Muscle of back (tissue), 11 donors: ENCODE results near the gene KDM4F. TPM values are rescaled to one million over a fixed set of nuclear protein-coding genes. Genes with fewer than 3 reads are reported as not detected.
A peak's percentile ranks its signal among the peaks of the same experiment; 100 is the strongest.

Experiments
- DNase-seq, 3 donors: peaks; one replicate each; pipeline versions ENCODE4 v3.0.0 to v3.0.0-alpha.2; 2013
- polyA plus RNA-seq, 10 donors: library from polyadenylated mRNA; unstranded; fragments of 120-200 nt; gene quantifications; one replicate each; pipeline ENCODE4 v1.2.1, GENCODE V29; 2013; ENCODE audit not compliant: insufficient read length in 10 of 10

The KDM4F gene
- polyA plus RNA-seq, 10 donors: not detected

- DNase-seq: no peak
Measured at GRCh38 chr11:95059046-95059445, 9.8 kb downstream of the KDM4F start.

- no peak for DNase-seq
Measured at GRCh38 chr11:95065336-95065735, 16.1 kb downstream of the KDM4F start.

GRCh38 chr11:95066716-95067038 lies 17.5 kb downstream of the KDM4F start, which contains the start of gene SRSF8:
TSS of gene SRSF8 (plus strand) at chr11:95066919. CDS start at chr11:95067227, 308 bp downstream.
- DNase-seq: no peak

GRCh38 chr11:95067039-95067840 lies 18.0 kb downstream of the KDM4F start:
- DNase-seq: peak; percentile 73 to 94 (median 90)

- DNase-seq: peak in 2 of 3 donors; percentile 25 to 67
Measured at GRCh38 chr11:95067841-95068219, 18.6 kb downstream of the KDM4F start.

GRCh38 chr11:95068549-95068948 lies 19.3 kb downstream of the KDM4F start:
- peak; percentile 84 to 92 (median 92) for DNase-seq

GRCh38 chr11:95070471-95070870 lies 21.2 kb downstream of the KDM4F start:
- no peak for DNase-seq

- no peak for DNase-seq
Measured at GRCh38 chr11:95072948-95073347, 23.7 kb downstream of the KDM4F start.

- peak; percentile 45 to 58 (median 50) for DNase-seq
Measured at GRCh38 chr11:95074792-95075563, 25.8 kb downstream of the KDM4F start.

- DNase-seq: no peak
Measured at GRCh38 chr11:95076416-95076815, 27.2 kb downstream of the KDM4F start.

- DNase-seq: no peak
Measured at GRCh38 chr11:95076981-95077380, 27.8 kb downstream of the KDM4F start.

GRCh38 chr11:95078526-95078925 lies 29.3 kb downstream of the KDM4F start:
- DNase-seq: no peak

GRCh38 chr11:95081010-95081409 lies 31.8 kb downstream of the KDM4F start:
- DNase-seq: no peak

GRCh38 chr11:95081412-95081811 lies 32.2 kb downstream of the KDM4F start:
- DNase-seq: no peak

GRCh38 chr11:95082576-95083001 lies 33.4 kb downstream of the KDM4F start:
- no peak for DNase-seq

- DNase-seq: no peak
Measured at GRCh38 chr11:95084509-95084908, 35.3 kb downstream of the KDM4F start.

- DNase-seq: no peak
Measured at GRCh38 chr11:95085117-95085816, 36.0 kb downstream of the KDM4F start.

GRCh38 chr11:95086151-95086550 lies 36.9 kb downstream of the KDM4F start:
- no peak for DNase-seq

- no peak for DNase-seq
Measured at GRCh38 chr11:95086836-95087570, 37.8 kb downstream of the KDM4F start.

- no peak for DNase-seq
Measured at GRCh38 chr11:95088946-95089619, 39.9 kb downstream of the KDM4F start.
